Glomerular visceral epithelial cell (primary cell): ENCODE results near the gene EXOC6.

Experiments
- DNase-seq: peaks from one replicate; pipeline ENCODE4 v3.0.0-alpha.2; 2016; ENCODE audit errors: extremely low spot score

EXOC6 gene

GRCh38 chr10:92848441-92849233 is at the start of gene EXOC6:
EXOC6 (plus strand) TSS chr10:92848520; CDS start chr10:92848534, 14 bp downstream.
- DNase-seq: peak; percentile 85

DNA sequence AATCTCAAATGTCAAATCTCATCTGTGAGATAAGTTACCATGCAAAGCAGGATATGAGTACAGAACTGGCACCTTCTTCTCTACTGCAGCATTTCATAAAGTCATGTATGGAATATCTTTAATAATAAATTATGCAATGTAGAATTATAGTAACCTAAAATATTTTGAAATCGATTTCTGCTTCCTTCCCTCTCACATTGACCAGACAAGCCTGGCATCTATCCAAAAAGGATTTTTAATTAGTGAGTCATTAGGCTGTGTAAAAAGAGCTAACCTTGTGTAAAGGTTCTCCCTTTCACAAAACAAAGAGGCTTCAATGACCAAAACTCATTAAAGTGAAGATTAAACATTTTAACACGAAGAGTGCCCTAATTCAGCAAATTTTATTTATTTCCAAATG is 48.8 kb upstream of the EXOC6 start:
- DNase-seq: no peak

DNA sequence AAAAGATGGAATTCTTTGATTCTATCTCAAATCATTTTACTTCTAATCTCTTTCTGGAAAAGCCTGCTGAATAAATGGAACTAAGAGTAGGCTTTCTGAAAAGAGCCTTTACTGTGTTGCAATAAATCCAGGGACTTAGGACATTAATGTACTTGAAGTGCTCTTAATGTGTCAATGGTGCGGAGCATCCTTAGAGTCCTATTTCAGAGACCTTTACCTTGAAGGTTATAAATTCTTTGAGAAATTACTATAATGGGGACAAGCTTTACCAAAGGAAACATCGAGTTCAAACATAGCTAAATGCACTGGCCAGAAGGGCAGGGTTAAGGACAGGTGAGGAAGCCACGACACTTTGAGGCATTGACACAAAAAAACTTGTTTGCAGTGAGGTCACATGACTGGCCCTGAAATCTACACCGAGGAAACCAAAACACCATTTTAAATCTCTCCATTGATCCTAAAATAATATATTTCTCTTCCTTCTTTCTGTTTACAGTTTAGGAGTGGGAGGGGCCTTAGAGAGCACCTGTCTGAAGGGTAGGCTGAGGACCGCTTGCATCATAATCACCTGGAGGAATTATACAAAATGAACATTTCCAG is 48.1 kb upstream of the EXOC6 start:
- DNase-seq: no peak

- DNase-seq: no peak
Observed at GRCh38 chr10:92801978-92802872, 46.1 kb upstream of the EXOC6 start.

- no peak for DNase-seq
Observed at GRCh38 chr10:92809840-92810239, 38.5 kb upstream of the EXOC6 start.

DNA sequence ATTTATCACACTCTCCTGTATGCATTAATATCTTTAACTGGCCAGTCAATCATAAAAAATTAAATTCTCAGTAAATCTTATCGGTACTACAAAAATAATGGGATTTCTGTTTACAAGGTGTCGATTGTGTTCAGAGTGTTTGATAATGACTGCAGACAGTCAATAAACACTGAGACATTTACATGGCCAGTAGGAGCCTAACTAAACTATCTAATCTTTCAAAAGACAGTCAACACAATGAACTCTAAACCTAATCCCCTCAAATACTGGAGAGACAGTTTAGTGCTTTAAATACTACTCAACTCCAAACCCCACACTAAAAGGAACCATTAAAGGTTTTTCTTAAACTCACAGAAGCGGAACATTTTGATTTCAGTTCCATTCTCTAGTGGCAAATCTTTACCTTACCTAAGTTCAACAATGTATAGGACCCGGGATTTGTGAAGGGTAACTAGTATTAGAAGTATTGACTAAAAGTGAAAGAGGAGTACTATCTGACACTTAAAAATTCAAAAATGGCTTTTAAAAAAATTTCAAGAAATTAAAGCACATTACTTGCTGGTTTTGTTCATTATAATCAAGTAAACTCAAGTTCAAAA is 37.3 kb upstream of the EXOC6 start:
- DNase-seq: no peak

DNA sequence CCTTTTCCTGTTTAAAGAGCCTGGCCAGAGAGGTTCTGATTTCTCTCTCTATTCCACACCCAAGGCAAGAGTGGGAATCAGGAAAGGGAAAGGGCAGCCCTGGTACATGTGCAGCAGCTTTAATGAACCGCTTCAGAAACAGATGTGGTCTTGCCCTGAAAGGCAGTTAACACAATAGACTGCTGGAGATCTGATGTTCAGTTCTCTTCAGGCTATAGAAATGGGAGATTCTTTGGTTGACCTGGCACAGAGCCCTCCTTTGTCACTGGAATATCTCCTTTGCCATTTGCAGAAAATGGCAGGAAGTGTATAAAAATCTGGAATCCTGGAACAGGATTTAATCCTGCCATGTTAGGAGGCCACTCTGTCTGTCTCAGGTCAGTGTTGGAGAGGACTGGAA is 36.3 kb upstream of the EXOC6 start:
- no peak for DNase-seq

GRCh38 chr10:92813979-92814378 is 34.3 kb upstream of the EXOC6 start:
- DNase-seq: no peak

- no peak for DNase-seq
Observed at GRCh38 chr10:92814790-92815189, 33.5 kb upstream of the EXOC6 start.

DNA sequence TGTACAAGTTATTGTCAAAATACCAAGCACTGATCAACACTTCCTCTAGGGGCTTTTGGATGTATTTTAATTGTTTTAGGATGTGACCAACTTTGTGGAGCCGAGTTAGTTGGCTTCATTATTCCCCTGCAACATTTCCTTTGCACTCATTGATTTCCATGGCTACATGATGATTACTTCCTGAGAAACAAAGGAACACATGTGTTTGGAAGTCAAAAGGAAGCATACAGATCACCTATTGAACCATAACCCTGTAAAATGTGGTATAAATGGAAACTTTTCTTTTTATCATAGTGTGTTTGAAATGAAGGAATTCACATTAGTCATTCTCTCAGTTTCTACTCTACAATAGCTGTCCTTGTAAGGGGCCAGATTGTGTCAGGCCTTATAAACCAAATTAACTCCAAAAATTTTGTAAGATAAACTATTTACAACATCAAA is 32.2 kb upstream of the EXOC6 start:
- no peak for DNase-seq

DNA sequence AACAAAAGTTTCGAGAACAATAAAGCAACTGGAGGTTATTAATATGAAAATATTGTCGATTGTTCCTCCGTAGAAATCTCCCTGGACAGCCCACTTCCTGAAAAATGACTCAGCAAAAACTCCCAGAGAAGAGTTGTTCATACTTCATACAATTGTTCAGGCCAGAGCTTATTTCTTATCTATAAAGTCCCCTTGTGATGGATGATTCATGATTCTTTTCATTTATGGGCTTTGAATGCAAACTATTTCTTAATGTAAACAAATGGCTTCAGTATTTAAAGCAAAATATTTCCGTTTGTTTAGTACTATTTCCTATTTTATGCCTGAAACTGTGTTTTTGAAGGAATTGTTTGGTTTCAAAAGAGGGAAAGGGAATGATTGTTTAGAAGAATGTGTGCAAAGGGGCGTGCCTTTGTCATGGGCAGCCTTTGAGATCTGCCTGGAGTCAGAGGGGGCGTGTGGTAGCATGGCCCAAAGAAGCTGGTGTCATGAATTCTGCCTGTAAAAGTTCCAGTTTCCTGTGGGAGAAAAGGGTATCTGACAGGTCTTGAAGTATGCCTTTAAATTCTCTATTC is 26.2 kb upstream of the EXOC6 start:
- peak; percentile 49 for DNase-seq

DNA sequence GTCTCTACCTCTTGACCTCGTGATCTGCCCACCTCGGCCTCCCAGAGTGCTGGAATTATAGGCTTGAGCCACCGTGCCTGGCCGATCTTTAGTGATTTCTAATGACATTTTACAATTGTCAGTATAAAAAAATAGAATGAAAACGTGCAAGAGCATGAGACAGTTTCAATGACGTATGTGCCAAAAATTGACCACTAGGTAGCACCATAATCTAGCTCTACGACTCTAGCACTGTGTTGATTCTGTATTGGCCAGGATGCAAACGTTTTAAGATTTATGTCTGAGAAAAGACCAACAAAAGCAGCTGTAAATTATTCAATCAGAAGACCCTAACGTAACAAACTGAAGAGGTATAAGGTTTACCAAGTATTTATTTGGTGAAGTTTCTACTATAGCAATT is 25.4 kb upstream of the EXOC6 start:
- no peak for DNase-seq

DNA sequence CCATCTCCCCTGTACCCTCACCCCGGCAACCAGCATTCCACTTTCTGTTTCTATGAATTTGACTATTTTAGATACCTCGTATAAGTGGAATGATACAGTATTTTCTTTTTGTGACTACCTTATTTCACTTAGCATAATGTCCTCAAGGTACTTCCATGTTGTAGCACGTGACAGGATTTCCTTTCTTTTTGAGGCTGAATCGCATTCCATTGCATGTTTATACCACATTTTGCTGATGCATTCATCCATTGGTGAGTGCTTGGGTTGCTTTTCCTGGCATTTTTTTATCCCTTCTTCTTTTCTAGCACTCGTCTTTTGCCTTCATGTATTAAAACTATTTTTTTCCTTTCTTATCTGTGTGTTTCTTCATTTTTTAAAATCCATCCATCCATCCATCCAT is 22.3 kb upstream of the EXOC6 start:
- no peak for DNase-seq

- DNase-seq: no peak
Observed at GRCh38 chr10:92826504-92826903, 21.8 kb upstream of the EXOC6 start.

DNA sequence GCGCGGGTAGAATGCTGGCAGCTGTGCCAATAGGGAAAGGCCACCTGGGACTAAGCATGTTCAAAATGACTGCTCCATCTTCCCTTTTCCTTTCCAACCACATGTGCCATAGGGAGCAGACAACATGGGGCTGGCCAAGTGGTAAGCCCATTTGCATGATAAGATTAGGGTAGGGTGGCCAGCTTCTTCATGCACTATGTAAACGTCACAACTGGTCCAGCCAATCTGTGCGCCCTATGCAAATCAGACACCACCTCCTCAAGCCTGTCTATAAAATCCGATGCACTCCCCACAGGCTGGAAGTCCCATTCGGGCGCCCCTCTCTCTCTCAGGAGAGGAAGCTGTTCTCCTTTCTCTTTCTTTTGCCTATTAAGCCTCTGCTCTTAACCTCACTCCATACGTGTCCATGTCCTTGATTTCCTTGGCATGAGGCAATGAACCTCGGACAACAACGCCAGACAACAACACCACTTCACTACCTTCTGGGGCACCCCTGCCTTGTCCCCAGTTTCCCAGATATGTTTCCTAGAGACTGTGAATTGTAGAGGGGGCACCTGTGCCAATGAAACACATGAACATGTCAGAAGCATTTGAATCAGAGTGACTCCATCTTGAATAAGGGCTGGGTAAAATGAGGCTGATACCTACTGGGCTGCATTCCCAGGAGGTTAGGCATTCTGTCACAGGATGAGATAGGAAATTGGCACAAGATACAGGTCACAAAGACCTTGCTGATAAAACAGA is 19.1 kb upstream of the EXOC6 start:
- DNase-seq: no peak

DNA sequence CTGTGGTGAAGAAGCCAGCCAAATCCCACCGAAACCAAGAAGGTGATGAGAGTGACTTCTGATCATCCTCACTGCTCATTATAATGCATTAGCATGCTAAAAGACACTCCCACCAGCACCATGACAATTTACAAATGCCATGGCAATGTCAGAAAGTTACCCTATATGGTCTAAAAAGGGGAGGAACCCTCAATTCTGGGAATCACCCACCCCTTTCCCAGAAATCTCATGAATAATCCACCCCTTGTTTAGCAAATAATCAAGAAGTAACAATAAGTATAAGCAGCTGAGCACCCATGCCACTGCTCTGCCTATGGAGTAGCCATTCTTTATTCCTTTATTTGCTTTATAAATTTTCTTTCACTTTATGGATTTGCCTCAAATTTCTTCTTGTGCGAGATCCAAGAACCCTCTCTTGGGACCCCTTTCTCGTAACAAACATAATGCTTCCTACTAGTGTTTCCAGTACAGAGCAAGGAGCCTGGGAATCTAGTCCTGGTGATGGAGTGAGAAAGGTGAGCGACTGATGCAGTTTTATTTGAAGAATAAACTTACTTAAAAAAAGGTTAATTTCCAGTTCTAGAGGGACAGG is 18.4 kb upstream of the EXOC6 start:
- no peak for DNase-seq

GRCh38 chr10:92830478-92831389 is 17.6 kb upstream of the EXOC6 start:
- no peak for DNase-seq

- DNase-seq: no peak
Observed at GRCh38 chr10:92832121-92832520, 16.2 kb upstream of the EXOC6 start.

DNA sequence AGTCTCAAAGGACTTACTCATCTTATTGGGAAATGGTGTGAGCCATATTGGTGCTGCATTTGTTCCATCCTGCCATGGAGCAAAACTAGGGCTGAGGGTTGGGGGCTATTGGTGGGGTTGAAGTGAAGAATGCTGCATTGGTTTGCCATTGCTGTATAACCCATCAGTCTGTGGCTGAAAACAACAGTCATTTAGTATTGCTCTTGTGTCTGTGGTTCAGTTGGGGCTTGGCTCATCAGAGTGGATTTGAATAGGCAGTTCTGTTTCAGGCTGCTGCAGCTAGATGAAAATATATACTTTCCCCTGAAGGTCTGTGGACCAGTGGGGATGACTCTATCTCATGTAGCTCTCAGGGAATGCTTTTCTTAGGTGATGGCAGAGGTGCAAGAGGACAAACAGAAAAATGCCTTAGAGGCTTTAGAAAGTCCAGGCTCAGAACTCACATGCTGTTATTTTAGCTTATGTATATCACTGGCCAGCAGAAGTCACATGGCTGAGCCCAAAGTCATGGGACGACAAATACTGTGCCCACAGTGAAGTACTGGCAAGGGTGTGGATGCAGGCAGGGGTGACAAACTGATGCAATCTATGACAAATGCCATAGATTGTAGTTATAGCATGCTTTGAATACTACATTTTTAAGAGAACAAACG is 15.2 kb upstream of the EXOC6 start:
- DNase-seq: no peak
